Prostate gland (tissue), 2 donors: ENCODE measurements around the gene C17orf67. TPM values are rescaled to one million over a fixed set of nuclear protein-coding genes. Genes with fewer than 3 reads are reported as not detected.

ENCODE experiments used
- DNase-seq: peaks from one replicate; pipeline ENCODE4 v3.0.0-alpha.2; 2019; ENCODE audit warnings: low spot score
- H3K27ac ChIP-seq, 2 donors: fragments of 200-600 bp; sonication (generic); 2 replicates each; pipeline ENCODE4 v1.5.1; 2017 to 2019
- H3K27me3 ChIP-seq: fragments of 200-600 bp; sonication (generic); replicated peaks from 2 replicates; pipeline ENCODE4 v1.5.1; 2019; ENCODE audit not compliant: insufficient read depth
- H3K36me3 ChIP-seq, 2 donors: fragments of 200-600 bp; sonication (generic); 1 replicate in 1 of 2; 2 replicates in 1 of 2; pipeline versions ENCODE4 v1.5.1 to v1.8.1; 2017 to 2019
- H3K4me1 ChIP-seq: fragments of 200-600 bp; sonication (generic); replicated peaks from 2 replicates; pipeline ENCODE4 v1.5.1; 2019
- H3K4me3 ChIP-seq, 2 donors: fragments of 200-600 bp; sonication (generic); 2 replicates each; pipeline ENCODE4 v1.5.1; 2017 to 2019
- H3K9me3 ChIP-seq: fragments of 200-600 bp; sonication (generic); 2 replicates; pipeline ENCODE4 v1.5.1; 2017
- POLR2A ChIP-seq: fragments of 450-650 bp; IDR thresholded peaks from one replicate; pipeline ENCODE4 v1.6.1; 2016; ENCODE audit warnings: antibody characterized with exemption, mild to moderate bottlenecking
- POLR2AphosphoS5 ChIP-seq: sonication (generic); formaldehyde crosslinking; IDR thresholded peaks from one replicate; pipeline ENCODE4 v1.6.1; 2017; ENCODE audit warnings: antibody characterized with exemption
- WGBS: methylation state at CpG from one replicate; pipeline ENCODE4 v1.1.5; 2018; 5-methylcytosine and 5-hydroxymethylcytosine counted together
- intact Hi-C: fragments of 100-400 bp; cut with DNase I; formaldehyde crosslinking; loops from one replicate; pipeline ENCODE4 v1.14.2; 2022
- total RNA-seq, 2 donors: library from RNA; depleted of rRNA; stranded (reverse); fragments of >200 nt; gene quantifications; one replicate each; pipeline ENCODE4 v1.1.0, GENCODE V29; 2016
- TF ChIP-seq, protein P1 (sequence below), 4 experiments: fragments of 200-600 bp in 2 of 4; fragments of 450-650 bp in 2 of 4; sonication (generic) in 2 of 4; IDR thresholded peaks; 1 replicate in 3 of 4; 2 replicates in 1 of 4; pipeline ENCODE4 v1.5.1; 2016 to 2019; ENCODE audit warnings: antibody characterized with exemption in 4 of 4, mild to moderate bottlenecking in 2 of 4, moderate library complexity in 2 of 4

The C17orf67 gene
- total RNA-seq, 2 donors from 2014 or later: 2.5 to 2.6 TPM

DNA sequence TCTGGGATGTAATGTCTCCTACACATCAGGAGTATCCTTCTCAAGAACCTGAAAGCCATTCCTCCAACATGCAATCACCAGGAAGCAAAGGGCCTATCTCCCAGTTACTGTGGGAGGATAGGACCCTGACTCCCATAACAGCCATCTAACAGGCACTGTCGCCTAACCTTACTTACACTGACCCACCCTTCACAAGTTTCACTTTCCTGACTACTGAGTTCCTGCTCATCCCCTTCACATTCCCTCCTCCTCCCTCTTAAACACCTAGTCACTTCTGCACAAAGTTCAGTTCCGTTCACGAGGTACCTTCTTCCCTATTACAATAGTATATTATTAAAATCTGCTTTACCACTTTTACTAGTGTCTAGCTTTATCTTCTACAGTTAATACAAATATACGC is 1.3 kb downstream of the C17orf67 start:
- no peaks in the 10 kb centered on the region for H3K36me3 ChIP-seq
- intact Hi-C loops: loop anchor here (5.0 kb wide), 1 partner anchor 80 kb away; the partner anchor contains the start of gene TRIM25
- H3K4me3 ChIP-seq: no peak overlapping the region
- no peaks in the 10 kb centered on the region for H3K9me3 ChIP-seq
- 75% methylated on average over 4 of the region's 4 CpGs for WGBS
- H3K4me1 ChIP-seq: no peaks in the 10 kb centered on the region
- no peaks in the 10 kb centered on the region for H3K27me3 ChIP-seq
- TF ChIP-seq, protein P1, sequence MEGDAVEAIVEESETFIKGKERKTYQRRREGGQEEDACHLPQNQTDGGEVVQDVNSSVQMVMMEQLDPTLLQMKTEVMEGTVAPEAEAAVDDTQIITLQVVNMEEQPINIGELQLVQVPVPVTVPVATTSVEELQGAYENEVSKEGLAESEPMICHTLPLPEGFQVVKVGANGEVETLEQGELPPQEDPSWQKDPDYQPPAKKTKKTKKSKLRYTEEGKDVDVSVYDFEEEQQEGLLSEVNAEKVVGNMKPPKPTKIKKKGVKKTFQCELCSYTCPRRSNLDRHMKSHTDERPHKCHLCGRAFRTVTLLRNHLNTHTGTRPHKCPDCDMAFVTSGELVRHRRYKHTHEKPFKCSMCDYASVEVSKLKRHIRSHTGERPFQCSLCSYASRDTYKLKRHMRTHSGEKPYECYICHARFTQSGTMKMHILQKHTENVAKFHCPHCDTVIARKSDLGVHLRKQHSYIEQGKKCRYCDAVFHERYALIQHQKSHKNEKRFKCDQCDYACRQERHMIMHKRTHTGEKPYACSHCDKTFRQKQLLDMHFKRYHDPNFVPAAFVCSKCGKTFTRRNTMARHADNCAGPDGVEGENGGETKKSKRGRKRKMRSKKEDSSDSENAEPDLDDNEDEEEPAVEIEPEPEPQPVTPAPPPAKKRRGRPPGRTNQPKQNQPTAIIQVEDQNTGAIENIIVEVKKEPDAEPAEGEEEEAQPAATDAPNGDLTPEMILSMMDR (IDR thresholded peaks at IDR 0.05): no peak
- no peak for TF ChIP-seq POLR2A
- no peak for TF ChIP-seq POLR2AphosphoS5
- no peak for DNase-seq
- H3K27ac ChIP-seq: no peak overlapping the region

DNA sequence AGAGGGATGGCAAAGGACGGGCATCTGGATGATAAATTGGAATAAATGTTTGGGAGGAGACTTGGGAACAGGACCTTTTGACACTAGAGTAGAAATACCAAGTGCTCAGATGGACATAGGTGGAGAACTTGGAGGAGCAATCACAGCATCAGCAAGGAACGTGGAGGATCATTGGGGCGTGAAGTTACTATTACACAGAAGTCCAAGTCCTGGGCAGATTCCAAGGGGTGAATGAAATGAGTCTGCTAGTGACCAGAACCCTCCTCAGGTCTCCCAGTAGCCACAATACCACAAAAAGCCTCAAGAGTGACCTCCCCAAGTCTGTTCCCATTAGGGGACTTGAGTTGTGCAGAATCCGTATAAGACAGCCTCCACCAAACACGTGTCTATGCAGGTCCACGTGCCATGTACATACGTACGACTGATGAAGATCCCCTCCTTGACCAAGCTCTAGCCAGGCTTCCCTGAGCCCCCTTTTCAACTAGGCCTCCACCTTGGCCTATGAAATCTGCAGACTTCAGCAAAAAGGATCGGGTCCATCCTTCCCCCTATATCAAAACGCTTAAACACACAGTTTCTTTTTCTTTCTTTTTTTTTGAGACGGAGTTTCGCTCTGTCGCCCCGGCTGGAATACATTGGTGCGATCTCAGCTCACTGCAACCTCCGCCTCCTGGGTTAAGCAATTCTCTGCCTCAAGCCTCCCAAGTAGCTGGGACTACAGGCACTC is 2.2 kb downstream of the C17orf67 start:
- no peak for TF ChIP-seq POLR2A
- TF ChIP-seq, protein P1 (IDR thresholded peaks at IDR 0.05): no peak
- TF ChIP-seq POLR2AphosphoS5: no peak
- H3K27ac ChIP-seq: no peak overlapping the region
- no peak overlapping the region for H3K4me3 ChIP-seq
- intact Hi-C loops: loop anchor here (5.0 kb wide), 1 partner anchor 81 kb away; the partner anchor contains the start of gene TRIM25
- no peaks in the 10 kb centered on the region for H3K36me3 ChIP-seq
- no peak for DNase-seq
- H3K27me3 ChIP-seq: no peaks in the 10 kb centered on the region
- WGBS: 95% methylated on average over 16 of the region's 16 CpGs
- H3K9me3 ChIP-seq: no peaks in the 10 kb centered on the region
- no peaks in the 10 kb centered on the region for H3K4me1 ChIP-seq

DNA sequence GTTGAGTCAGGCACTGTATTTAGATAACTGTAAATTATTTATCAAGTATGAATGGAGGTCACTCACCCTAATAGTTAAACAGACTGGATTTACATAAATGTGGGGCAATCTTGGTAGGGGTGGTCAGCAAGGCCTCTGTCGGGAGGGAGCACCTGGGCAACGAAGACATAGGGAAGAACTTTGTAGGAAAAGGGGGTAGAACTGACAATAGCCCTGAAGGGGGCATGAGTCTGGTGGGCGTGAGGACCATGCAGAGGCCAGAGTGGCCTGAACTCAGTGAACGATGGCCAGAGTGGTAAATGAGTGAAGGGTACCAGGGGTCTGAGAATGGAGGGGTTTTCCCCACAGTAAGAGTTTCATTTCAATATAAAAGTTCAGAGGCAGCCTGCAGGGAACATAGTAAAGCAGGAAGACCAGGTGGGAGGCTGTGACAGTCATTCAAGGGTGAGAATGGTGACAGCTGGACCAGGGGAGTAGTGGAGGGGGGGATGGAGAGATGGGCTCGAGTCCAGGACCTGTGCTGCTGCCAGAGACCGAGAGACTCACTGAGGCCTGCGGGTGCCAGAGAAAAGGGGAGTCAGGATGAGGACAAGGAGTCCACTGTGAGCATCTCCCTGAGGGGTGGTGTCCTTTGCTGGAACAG is 2.9 kb downstream of the C17orf67 start:
- intact Hi-C loops: loop anchor here (5.0 kb wide), 1 partner anchor 81 kb away; the partner anchor contains the start of gene TRIM25
- H3K9me3 ChIP-seq: no peaks in the 10 kb centered on the region

DNA sequence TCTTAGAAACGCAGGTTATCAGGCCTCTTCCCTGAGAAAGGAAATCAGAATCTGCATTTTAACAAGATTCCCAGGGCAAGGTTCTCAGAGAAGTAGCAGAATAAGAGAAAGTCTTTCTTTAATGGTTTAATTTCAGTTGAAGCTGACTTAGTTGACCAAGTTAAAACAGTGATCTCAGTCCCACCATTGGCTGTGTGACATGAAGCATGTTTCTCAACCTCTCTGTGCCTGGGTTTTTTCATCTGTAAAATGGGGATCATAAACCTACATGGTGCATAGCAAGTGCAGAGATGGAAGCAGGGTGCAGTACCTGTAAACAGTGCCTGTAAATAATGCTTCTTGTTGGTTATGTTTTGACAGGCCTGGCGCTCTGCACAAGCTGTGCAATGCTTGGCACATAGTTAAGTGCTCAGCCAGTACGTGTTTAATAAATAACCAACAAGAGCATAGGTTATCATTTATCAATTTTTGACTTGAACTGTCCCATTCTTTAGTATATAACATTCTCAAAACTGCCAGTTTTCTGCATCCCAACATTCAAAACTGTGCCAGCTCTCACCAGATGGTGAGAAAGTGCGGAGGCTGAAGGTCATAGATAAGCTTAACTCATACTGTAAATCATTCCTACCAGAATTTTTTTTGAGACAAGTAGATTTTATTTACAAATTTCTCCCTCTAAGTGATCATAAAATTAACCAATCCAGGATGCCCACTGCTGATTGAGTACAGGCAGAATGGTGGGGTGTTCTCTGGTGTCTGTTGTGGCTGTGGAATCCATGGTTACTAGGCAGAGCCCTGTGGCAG is 6.9 kb downstream of the C17orf67 start:
- intact Hi-C loops: no loop called here
- WGBS: 95% methylated on average over 4 of the region's 4 CpGs
- no peak for DNase-seq

More for the DNA sequence above, 2.9 kb downstream of the C17orf67 start:
- Histone ChIP-seq H3K27me3 (no peaks in the 10 kb centered on the region), H3K36me3 (no peaks in the 10 kb centered on the region), H3K4me3 (no peak overlapping the region), H3K4me1 (no peaks in the 10 kb centered on the region), H3K27ac (no peak overlapping the region)
- no peak for TF ChIP-seq POLR2A
- TF ChIP-seq, protein P1 (IDR thresholded peaks at IDR 0.05): no peak
- no peak for TF ChIP-seq POLR2AphosphoS5
- no peak for DNase-seq
- 86% methylated on average over 7 of the region's 7 CpGs for WGBS

More for the DNA sequence above, 6.9 kb downstream of the C17orf67 start:
- TF ChIP-seq, protein P1 (IDR thresholded peaks at IDR 0.05): no peak
- TF ChIP-seq POLR2AphosphoS5: no peak
- no peak for TF ChIP-seq POLR2A
- H3K4me3 ChIP-seq: no peak overlapping the region
- H3K27ac ChIP-seq: no peak overlapping the region
- no peaks in the 10 kb centered on the region for H3K27me3 ChIP-seq
- H3K4me1 ChIP-seq: no peaks in the 10 kb centered on the region
- H3K9me3 ChIP-seq: no peaks in the 10 kb centered on the region
- no peaks in the 10 kb centered on the region for H3K36me3 ChIP-seq
